Measurements from ENCODE around the gene CAMK2D.
"Not testable (repeated sequence)": the region's sequence is repeated elsewhere in the genome, so short reads cannot be mapped to it uniquely, and the experiment has no call there.

CAMK2D gene

GRCh38 chr4:113691676-113692075, 69.9 kb downstream of the CAMK2D start:
- Histone ChIP-seq H3K27me3 (ENCODE audit: control insufficient read depth, insufficient read depth, low read length) (no peaks in the 10 kb centered on the region), H3K4me1 (ENCODE audit: control insufficient read depth, insufficient read depth, low read length) (peaks cover 3% of the 10 kb centered on the region), H3K36me3 (ENCODE audit: control insufficient read depth, insufficient read depth, low read length) (no peaks in the 10 kb centered on the region), H3K9ac (ENCODE audit: low read length) (no peak overlapping the region), H3K4me3 (ENCODE audit: low read length) (no peak overlapping the region), H3K27ac (ENCODE audit: low read depth, low read length) (no peak overlapping the region)

DNA sequence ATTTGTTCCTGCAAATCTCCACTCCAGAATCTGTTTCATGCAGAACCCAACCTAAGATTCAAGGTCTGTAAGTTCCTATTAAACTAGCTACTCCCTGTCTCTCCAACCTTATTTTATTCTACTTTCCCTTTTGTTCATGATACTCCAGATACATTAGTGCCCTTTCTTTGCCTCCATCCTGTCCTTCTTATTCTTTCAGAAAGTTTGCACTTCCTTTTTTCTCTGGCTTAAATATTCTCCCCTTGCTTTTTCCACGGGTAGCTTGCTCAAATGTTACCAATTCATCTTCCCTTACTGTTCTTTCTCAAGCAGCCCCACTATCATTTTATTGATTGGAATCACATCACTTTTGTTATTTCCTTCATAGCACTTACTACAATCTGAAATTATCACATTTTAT, 72.1 kb downstream of the CAMK2D start:
- Histone ChIP-seq H3K27ac (ENCODE audit: low read depth, low read length) (no peak overlapping the region), H3K36me3 (ENCODE audit: control insufficient read depth, insufficient read depth, low read length) (no peaks in the 10 kb centered on the region), H3K4me1 (ENCODE audit: control insufficient read depth, insufficient read depth, low read length) (peaks cover 7% of the 10 kb centered on the region), H3K4me3 (ENCODE audit: low read length) (no peak overlapping the region), H3K27me3 (ENCODE audit: control insufficient read depth, insufficient read depth, low read length) (no peaks in the 10 kb centered on the region), H3K9ac (ENCODE audit: low read length) (no peak overlapping the region)

- Histone ChIP-seq H3K4me3 (ENCODE audit: low read length) (no peak overlapping the region), H3K27ac (ENCODE audit: low read depth, low read length) (no peak overlapping the region), H3K27me3 (ENCODE audit: control insufficient read depth, insufficient read depth, low read length) (no peaks in the 10 kb centered on the region), H3K4me1 (ENCODE audit: control insufficient read depth, insufficient read depth, low read length) (peaks cover 9% of the 10 kb centered on the region), H3K9ac (ENCODE audit: low read length) (no peak overlapping the region), H3K36me3 (ENCODE audit: control insufficient read depth, insufficient read depth, low read length) (no peaks in the 10 kb centered on the region)
These were observed 74.3 kb downstream of the CAMK2D start for GRCh38 chr4:113687067-113687718.

DNA sequence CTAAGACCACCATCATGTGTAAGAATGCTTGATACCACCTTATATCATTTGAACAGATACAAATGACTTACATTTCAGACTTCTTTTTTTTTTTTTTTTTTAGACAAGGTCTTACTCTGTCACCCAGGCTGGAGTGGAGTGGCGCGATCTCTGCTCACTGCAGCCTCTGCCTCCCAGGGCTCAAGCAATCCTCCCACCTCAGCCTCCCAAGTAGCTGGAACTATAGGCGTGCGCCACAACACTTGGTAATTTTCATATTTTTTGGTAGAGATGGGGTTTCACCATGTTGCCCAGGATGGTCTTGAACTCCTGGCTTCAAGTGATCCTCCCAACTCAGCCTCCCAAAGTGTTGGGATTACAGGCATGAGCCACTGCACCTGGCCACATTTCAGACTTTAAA, 76.4 kb downstream of the CAMK2D start:
- H3K4me1 ChIP-seq (ENCODE audit: control insufficient read depth, insufficient read depth, low read length); H3K27me3 ChIP-seq (ENCODE audit: control insufficient read depth, insufficient read depth, low read length); H3K36me3 ChIP-seq (ENCODE audit: control insufficient read depth, insufficient read depth, low read length); H3K4me3 ChIP-seq (ENCODE audit: low read length); H3K9ac ChIP-seq (ENCODE audit: low read length): not testable (repeated sequence)
- H3K27ac ChIP-seq (ENCODE audit: low read depth, low read length): peak overlapping the region; percentile 70

DNA sequence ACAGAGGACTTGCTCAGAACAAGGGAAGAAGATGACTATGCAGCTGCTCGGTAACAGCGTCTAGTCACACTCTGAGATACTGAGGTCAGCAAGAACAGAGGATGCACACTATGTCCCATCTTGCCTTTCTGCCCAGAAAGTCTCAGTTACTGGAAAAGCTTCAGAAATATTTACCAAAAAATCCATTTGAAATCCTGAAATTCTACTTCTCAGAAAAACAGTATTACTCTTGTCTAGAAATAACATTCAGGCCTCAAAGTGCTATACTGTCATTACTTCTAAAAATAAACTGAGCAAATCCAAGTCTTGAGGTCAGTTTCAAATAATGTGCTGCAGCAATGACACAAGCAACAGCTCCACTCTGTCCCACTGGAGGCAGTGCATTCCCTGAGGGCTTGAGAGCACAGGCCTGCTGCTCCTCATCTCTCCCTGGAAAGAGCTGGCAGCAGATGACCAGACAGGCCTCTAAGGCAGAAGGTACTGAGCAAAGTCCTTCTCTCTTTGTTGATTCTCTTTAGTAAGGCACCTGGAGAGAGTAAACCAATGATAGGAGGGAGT, 76.9 kb downstream of the CAMK2D start:
- H3K9ac ChIP-seq (ENCODE audit: low read length): no peak overlapping the region
- H3K4me3 ChIP-seq (ENCODE audit: low read length): no peak overlapping the region
- peak overlapping the region; percentile 70 for H3K27ac ChIP-seq (ENCODE audit: low read depth, low read length)
- H3K36me3 ChIP-seq (ENCODE audit: control insufficient read depth, insufficient read depth, low read length): no peaks in the 10 kb centered on the region
- H3K27me3 ChIP-seq (ENCODE audit: control insufficient read depth, insufficient read depth, low read length): no peaks in the 10 kb centered on the region
- H3K4me1 ChIP-seq (ENCODE audit: control insufficient read depth, insufficient read depth, low read length): peaks cover 9% of the 10 kb centered on the region

DNA sequence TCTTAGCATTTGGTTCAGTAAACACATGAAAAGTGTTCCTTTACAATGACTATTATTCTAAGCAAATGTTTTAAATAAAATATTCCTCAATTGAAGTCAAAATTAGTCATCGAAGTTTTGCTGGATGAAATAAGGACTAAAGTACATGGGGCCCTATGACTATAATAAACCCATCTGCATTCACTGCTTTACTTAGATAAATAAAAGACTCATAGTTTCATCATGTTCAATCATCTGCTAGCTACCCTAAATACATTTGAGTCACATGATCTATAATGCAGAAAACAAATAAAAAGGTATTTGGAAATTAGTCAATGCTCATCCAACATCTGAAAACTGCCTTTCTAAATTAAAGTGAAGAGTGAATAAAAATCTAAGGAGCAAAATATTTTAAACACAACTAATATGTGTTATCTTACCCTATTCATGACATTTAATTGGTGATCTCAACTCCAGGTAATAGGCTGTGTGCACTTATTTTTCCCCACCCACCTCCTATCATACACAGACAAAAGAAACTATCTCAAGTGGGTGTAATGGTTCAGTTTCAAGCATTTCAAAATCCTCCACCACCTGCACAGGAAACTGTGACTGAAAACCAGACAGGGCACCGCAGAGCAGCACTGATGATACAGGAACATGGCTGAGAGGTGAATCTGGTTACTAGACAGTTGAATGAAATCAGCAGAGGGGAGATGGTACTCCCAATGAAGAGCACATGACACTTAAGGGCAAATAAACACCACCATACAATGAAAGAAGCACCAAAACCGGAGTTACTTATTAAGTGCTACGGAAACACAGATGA, 78.6 kb downstream of the CAMK2D start:
- H3K27ac ChIP-seq (ENCODE audit: low read depth, low read length): peak overlapping the region; percentile 70
- no peaks in the 10 kb centered on the region for H3K36me3 ChIP-seq (ENCODE audit: control insufficient read depth, insufficient read depth, low read length)
- H3K4me3 ChIP-seq (ENCODE audit: low read length): no peak overlapping the region
- H3K9ac ChIP-seq (ENCODE audit: low read length): no peak overlapping the region
- peaks cover 9% of the 10 kb centered on the region for H3K4me1 ChIP-seq (ENCODE audit: control insufficient read depth, insufficient read depth, low read length)
- no peaks in the 10 kb centered on the region for H3K27me3 ChIP-seq (ENCODE audit: control insufficient read depth, insufficient read depth, low read length)

- H3K27ac ChIP-seq (ENCODE audit: low read depth, low read length): no peak overlapping the region
These were observed 82.9 kb downstream of the CAMK2D start for GRCh38 chr4:113678641-113679040.

GRCh38 chr4:113677325-113677724, 84.2 kb downstream of the CAMK2D start:
- peaks cover 9% of the 10 kb centered on the region for H3K4me1 ChIP-seq (ENCODE audit: control insufficient read depth, insufficient read depth, low read length)
- no peak overlapping the region for H3K4me3 ChIP-seq (ENCODE audit: low read length)
- no peak overlapping the region for H3K27ac ChIP-seq (ENCODE audit: low read depth, low read length)

More at GRCh38 chr4:113678641-113679040, 82.9 kb downstream of the CAMK2D start:
- Histone ChIP-seq H3K36me3 (ENCODE audit: control insufficient read depth, insufficient read depth, low read length) (no peaks in the 10 kb centered on the region), H3K4me3 (ENCODE audit: low read length) (no peak overlapping the region), H3K4me1 (ENCODE audit: control insufficient read depth, insufficient read depth, low read length) (peaks cover 9% of the 10 kb centered on the region), H3K27me3 (ENCODE audit: control insufficient read depth, insufficient read depth, low read length) (no peaks in the 10 kb centered on the region), H3K9ac (ENCODE audit: low read length) (no peak overlapping the region)

GRCh38 chr4:113675731-113676697, 85.5 kb downstream of the CAMK2D start:
- Histone ChIP-seq H3K4me1 (ENCODE audit: control insufficient read depth, insufficient read depth, low read length) (peaks cover 9% of the 10 kb centered on the region), H3K27me3 (ENCODE audit: control insufficient read depth, insufficient read depth, low read length) (no peaks in the 10 kb centered on the region), H3K36me3 (ENCODE audit: control insufficient read depth, insufficient read depth, low read length) (no peaks in the 10 kb centered on the region), H3K4me3 (ENCODE audit: low read length) (no peak overlapping the region), H3K9ac (ENCODE audit: low read length) (no peak overlapping the region), H3K27ac (ENCODE audit: low read depth, low read length) (no peak overlapping the region)

More at GRCh38 chr4:113677325-113677724, 84.2 kb downstream of the CAMK2D start:
- no peak overlapping the region for H3K9ac ChIP-seq (ENCODE audit: low read length)
- H3K36me3 ChIP-seq (ENCODE audit: control insufficient read depth, insufficient read depth, low read length): no peaks in the 10 kb centered on the region
- no peaks in the 10 kb centered on the region for H3K27me3 ChIP-seq (ENCODE audit: control insufficient read depth, insufficient read depth, low read length)

DNA sequence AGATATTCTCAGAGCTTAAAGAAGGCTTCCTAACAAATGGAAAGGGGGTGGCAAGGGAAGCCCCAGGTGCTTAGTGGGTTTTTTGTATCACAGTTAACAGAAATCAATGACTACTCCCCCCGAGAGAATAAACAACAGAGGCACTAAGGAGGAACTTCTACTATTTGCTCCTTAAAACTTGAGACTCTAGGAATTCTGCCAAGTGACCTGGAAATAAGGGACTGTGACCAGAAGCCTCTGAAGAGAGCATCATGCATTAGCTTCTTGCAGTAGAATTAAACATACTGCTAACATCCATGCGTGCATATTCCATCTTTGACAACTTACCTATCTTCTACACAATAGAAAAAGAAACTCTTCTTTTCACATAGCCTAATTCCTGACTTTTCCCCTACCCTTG, 86.8 kb downstream of the CAMK2D start:
- H3K9ac ChIP-seq (ENCODE audit: low read length): no peak overlapping the region

DNA sequence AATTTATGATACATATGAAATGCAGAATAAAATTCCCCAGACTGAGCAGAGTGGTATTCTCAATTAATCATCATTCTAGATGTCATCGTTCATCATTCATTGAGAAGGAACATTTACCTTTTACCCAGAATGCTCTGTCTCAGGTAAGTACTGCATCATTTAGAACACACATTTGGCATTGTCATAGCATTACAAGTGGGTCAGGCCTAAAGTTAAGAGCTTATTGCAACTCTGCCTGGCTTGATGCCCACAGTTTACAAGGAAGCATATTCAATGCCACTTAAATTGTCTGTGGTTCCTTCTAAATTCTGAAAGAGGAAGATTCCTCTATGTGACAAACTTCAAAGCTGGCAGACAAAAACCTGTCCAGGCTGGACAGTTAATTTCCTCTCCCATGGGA, 87.3 kb downstream of the CAMK2D start:
- peaks cover 9% of the 10 kb centered on the region for H3K4me1 ChIP-seq (ENCODE audit: control insufficient read depth, insufficient read depth, low read length)
- H3K27ac ChIP-seq (ENCODE audit: low read depth, low read length): no peak overlapping the region
- H3K4me3 ChIP-seq (ENCODE audit: low read length): no peak overlapping the region
- no peaks in the 10 kb centered on the region for H3K27me3 ChIP-seq (ENCODE audit: control insufficient read depth, insufficient read depth, low read length)
- H3K36me3 ChIP-seq (ENCODE audit: control insufficient read depth, insufficient read depth, low read length): no peaks in the 10 kb centered on the region
- no peak overlapping the region for H3K9ac ChIP-seq (ENCODE audit: low read length)

More for the DNA sequence above, 86.8 kb downstream of the CAMK2D start:
- no peak overlapping the region for H3K4me3 ChIP-seq (ENCODE audit: low read length)
- no peaks in the 10 kb centered on the region for H3K27me3 ChIP-seq (ENCODE audit: control insufficient read depth, insufficient read depth, low read length)
- no peak overlapping the region for H3K27ac ChIP-seq (ENCODE audit: low read depth, low read length)
- H3K36me3 ChIP-seq (ENCODE audit: control insufficient read depth, insufficient read depth, low read length): no peaks in the 10 kb centered on the region
- peaks cover 9% of the 10 kb centered on the region for H3K4me1 ChIP-seq (ENCODE audit: control insufficient read depth, insufficient read depth, low read length)

DNA sequence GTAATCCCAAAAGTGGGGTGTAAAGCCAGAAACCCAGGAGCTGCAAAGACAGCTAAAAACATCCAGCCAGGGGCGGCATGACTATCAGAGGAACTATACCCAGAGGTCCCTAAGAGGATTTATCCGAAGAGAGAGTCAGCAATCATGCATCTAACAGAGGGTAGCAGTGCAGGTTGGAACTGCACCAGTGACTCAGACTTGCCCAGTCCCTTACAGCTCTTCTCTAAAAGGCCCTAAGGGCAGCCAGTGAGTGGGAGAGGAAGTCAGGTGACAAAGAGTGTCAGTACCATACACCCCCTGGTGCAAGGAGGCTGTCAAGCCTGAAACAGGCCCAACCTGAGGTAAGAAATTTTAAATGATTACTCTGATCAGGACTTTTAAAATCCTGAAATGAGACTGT, 88.1 kb downstream of the CAMK2D start:
- no peak overlapping the region for H3K27ac ChIP-seq (ENCODE audit: low read depth, low read length)
- H3K36me3 ChIP-seq (ENCODE audit: control insufficient read depth, insufficient read depth, low read length): no peaks in the 10 kb centered on the region
- H3K4me3 ChIP-seq (ENCODE audit: low read length): no peak overlapping the region
- no peak overlapping the region for H3K9ac ChIP-seq (ENCODE audit: low read length)
- H3K27me3 ChIP-seq (ENCODE audit: control insufficient read depth, insufficient read depth, low read length): no peaks in the 10 kb centered on the region
- peaks cover 9% of the 10 kb centered on the region for H3K4me1 ChIP-seq (ENCODE audit: control insufficient read depth, insufficient read depth, low read length)

Data from rectal smooth muscle tissue (tissue), 1 donor.